Measurements from ENCODE around the gene QSOX1. TPM values are rescaled to one million over a fixed set of nuclear protein-coding genes. Genes with fewer than 3 reads are reported as not detected.
A peak's percentile ranks its signal among the peaks of the same experiment; 100 is the strongest.

QSOX1 gene
- total and polyA plus RNA-seq, 2 of the 4 experiments (the other 2 are of a cell fraction), result 102 to 791 TPM

DNA sequence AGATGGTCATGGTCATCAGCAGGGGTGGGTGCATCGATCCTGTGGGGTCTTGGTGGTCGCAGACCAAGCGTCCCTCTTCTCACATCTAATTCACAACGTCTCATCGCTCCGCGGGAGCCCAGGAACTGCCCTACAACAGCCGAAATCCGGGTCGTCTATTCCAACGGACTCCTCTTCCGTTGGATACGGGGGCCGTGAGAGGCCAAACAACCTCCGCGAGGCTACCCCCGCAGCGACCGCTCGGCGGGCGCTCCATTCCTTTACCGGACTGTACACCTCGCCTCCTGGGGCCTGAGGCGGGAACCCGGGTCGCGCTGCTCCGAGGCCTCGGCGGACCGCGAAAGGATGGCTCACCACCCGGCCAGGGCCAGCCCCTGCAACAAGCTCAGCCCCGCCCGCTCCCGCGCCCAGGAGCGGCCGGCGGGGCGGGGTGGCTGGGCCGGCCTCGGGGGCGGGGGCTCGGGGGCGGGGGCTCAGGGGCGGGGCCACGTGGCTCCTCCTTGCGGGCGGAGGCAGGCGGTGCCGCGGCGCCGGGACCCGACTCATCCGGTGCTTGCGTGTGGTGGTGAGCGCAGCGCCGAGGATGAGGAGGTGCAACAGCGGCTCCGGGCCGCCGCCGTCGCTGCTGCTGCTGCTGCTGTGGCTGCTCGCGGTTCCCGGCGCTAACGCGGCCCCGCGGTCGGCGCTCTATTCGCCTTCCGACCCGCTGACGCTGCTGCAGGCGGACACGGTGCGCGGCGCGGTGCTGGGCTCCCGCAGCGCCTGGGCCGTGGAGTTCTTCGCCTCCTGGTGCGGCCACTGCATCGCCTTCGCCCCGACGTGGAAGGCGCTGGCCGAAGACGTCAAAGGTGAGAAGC, at the start of gene QSOX1 (continued):
- TF ChIP-seq, protein P1, sequence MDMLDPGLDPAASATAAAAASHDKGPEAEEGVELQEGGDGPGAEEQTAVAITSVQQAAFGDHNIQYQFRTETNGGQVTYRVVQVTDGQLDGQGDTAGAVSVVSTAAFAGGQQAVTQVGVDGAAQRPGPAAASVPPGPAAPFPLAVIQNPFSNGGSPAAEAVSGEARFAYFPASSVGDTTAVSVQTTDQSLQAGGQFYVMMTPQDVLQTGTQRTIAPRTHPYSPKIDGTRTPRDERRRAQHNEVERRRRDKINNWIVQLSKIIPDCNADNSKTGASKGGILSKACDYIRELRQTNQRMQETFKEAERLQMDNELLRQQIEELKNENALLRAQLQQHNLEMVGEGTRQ (IDR thresholded peaks at IDR 0.05; ENCODE audit: low read depth, low read length), result peak; percentile 68
- TF ChIP-seq, protein P2, sequence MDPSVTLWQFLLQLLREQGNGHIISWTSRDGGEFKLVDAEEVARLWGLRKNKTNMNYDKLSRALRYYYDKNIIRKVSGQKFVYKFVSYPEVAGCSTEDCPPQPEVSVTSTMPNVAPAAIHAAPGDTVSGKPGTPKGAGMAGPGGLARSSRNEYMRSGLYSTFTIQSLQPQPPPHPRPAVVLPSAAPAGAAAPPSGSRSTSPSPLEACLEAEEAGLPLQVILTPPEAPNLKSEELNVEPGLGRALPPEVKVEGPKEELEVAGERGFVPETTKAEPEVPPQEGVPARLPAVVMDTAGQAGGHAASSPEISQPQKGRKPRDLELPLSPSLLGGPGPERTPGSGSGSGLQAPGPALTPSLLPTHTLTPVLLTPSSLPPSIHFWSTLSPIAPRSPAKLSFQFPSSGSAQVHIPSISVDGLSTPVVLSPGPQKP (IDR thresholded peaks at IDR 0.05; ENCODE audit: borderline replicate concordance, low read depth, low read length), result no peak
- TF ChIP-seq CEBPB (IDR thresholded peaks at IDR 0.05; ENCODE audit: low read depth, low read length) (no peak), SMC3 (IDR thresholded peaks at IDR 0.05; ENCODE audit: low read depth, low read length) (peak; percentile 13), BHLHE40 (IDR thresholded peaks at IDR 0.05; ENCODE audit: low read depth, low read length) (no peak), MAFK (IDR thresholded peaks at IDR 0.05; ENCODE audit: low read depth, low read length) (no peak)
